ENCODE results near the gene IFNAR1. TPM values are rescaled to one million over a fixed set of nuclear protein-coding genes. Genes with fewer than 3 reads are reported as not detected.

The IFNAR1 gene
- total RNA-seq, 1 donor from 2014 or later, result 8.8 TPM

GRCh38 chr21:33325222-33326067 lies 675 bp downstream of the IFNAR1 start:
- DNase-seq (ENCODE audit: low read depth), result peak; percentile 29
- no peak for TF ChIP-seq CTCF (conservative IDR thresholded peaks at IDR 0.05; ENCODE audit: low read depth, low read length)
- H3K4me3 ChIP-seq (ENCODE audit: low read depth, low read length), result peak overlapping the region; percentile 94

GRCh38 chr21:33327326-33327725 lies 2.6 kb downstream of the IFNAR1 start:
- no peak for DNase-seq (ENCODE audit: low read depth)
- TF ChIP-seq CTCF (conservative IDR thresholded peaks at IDR 0.05; ENCODE audit: low read depth, low read length), result no peak
- H3K4me3 ChIP-seq (ENCODE audit: low read depth, low read length), result no peak overlapping the region

DNA sequence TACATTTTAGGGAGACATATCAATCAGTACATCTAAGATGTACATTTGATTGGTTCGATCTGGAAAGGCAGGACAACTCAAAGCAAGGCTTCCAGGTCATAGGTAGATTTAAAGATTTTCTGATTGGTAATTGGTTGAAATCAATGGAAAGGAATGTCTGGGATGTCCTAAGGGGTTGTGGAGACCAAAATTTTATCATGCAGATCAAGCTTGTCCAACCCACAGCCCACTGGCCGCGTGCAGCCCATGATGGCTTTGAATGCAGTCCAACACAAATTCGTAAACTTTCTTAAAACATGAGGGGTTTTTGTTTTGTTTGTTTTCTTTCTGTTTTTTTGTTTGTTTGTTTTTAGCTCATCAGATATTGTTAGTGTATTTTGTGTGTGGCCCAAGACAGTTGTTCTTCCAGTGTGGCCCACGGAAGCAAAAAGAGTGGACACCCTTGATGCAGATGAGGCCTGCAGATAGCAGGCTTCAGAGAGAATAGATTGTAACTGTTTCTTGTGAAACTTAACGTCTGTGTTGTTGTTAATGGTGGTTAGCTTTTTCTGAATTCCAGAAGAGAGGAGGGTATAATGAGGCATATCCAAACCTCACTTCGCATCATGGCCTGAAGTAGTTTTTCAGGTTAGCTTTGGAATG lies 3.1 kb downstream of the IFNAR1 start:
- no peak overlapping the region for H3K4me3 ChIP-seq (ENCODE audit: low read depth, low read length)
- DNase-seq (ENCODE audit: low read depth), result no peak
- no peak for TF ChIP-seq CTCF (conservative IDR thresholded peaks at IDR 0.05; ENCODE audit: low read depth, low read length)

GRCh38 chr21:33330726-33331125 lies 6.0 kb downstream of the IFNAR1 start:
- no peak for DNase-seq (ENCODE audit: low read depth)
- H3K4me3 ChIP-seq (ENCODE audit: low read depth, low read length), result no peak overlapping the region
- no peak for TF ChIP-seq CTCF (conservative IDR thresholded peaks at IDR 0.05; ENCODE audit: low read depth, low read length)

GRCh38 chr21:33332143-33332542 lies 7.4 kb downstream of the IFNAR1 start:
- H3K4me3 ChIP-seq (ENCODE audit: low read depth, low read length), result no peak overlapping the region
- TF ChIP-seq CTCF (conservative IDR thresholded peaks at IDR 0.05; ENCODE audit: low read depth, low read length), result no peak
- no peak for DNase-seq (ENCODE audit: low read depth)

DNA sequence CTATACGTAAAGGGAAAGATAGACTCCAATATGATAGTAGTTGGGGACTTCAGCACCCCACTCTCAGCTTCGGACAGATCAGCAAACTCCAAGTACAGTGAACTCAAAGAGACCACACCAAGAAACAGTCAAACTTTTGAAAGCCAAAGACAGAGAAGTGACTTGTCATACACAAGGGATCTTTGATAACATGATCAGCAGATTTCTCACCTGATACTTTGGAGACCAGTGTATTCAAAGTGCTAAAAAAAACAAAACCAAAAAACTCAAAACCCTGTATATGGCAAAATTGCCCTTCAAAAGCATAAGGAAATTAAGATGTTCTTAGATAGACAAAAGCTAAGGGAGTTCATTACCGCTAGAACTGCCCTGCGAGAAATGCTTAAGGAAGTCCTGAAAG lies 9.4 kb downstream of the IFNAR1 start:
- no peak for TF ChIP-seq CTCF (conservative IDR thresholded peaks at IDR 0.05; ENCODE audit: low read depth, low read length)
- no peak overlapping the region for H3K4me3 ChIP-seq (ENCODE audit: low read depth, low read length)
- DNase-seq (ENCODE audit: low read depth), result no peak

Measured in epithelial cell of proximal tubule (primary cell).